Esophagus muscularis mucosa (tissue), 3 donors: Measurements from ENCODE around the gene LRPPRC.

ENCODE experiments used
- EP300 ChIP-seq: sonication (generic); formaldehyde crosslinking; IDR thresholded peaks from one replicate; pipeline ENCODE4 v1.6.1; 2017; ENCODE audit warnings: antibody characterized with exemption
- TF ChIP-seq, protein P1 (sequence below), 3 experiments: fragments of 200-600 bp in 2 of 3; fragments of 450-650 bp in 1 of 3; sonication (generic) in 2 of 3; IDR thresholded peaks; one replicate each; pipeline ENCODE4 v1.5.1; 2017 to 2019; ENCODE audit warnings: antibody characterized with exemption in 3 of 3, mild to moderate bottlenecking in 2 of 3, moderate library complexity in 1 of 3

DNA sequence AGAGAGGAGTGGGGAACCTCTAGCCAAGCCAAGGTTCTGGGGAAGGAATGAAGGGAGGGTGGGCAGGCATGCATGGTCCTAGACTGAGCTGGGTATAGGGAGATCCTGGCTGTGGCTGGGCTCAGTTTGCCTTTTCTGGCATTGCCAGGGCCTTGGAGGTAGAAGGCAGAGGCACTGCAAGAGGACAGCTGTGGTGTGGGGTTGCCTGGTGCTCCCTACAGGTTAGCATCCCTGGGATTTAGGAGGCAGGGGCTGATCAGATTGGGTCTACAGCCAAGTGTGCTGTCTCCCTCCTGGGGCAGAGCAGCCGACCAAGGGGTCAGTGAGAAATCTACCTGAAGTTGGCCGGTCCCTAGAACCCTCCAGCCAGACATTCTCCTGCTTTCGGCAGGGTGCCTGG, 141.1 kb downstream of the LRPPRC start:
- TF ChIP-seq EP300: no peak
- TF ChIP-seq, protein P1, sequence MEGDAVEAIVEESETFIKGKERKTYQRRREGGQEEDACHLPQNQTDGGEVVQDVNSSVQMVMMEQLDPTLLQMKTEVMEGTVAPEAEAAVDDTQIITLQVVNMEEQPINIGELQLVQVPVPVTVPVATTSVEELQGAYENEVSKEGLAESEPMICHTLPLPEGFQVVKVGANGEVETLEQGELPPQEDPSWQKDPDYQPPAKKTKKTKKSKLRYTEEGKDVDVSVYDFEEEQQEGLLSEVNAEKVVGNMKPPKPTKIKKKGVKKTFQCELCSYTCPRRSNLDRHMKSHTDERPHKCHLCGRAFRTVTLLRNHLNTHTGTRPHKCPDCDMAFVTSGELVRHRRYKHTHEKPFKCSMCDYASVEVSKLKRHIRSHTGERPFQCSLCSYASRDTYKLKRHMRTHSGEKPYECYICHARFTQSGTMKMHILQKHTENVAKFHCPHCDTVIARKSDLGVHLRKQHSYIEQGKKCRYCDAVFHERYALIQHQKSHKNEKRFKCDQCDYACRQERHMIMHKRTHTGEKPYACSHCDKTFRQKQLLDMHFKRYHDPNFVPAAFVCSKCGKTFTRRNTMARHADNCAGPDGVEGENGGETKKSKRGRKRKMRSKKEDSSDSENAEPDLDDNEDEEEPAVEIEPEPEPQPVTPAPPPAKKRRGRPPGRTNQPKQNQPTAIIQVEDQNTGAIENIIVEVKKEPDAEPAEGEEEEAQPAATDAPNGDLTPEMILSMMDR (IDR thresholded peaks at IDR 0.05): no peak
